H1 (cell line): ENCODE results near the gene LRRC61. TPM values are rescaled to one million over a fixed set of nuclear protein-coding genes. Genes with fewer than 3 reads are reported as not detected.
A peak's percentile ranks its signal among the peaks of the same experiment; 100 is the strongest.

Experiments used
- CTCF ChIA-PET: fragments of 300-600 bp; sonication (Branson Sonifier 250); formaldehyde crosslinking; loops from one replicate; lab custom pipeline; 2021; ENCODE audit not compliant: partially characterized antibody; lab: Charles Lee
- POLR2A ChIA-PET: fragments of 300-600 bp; sonication (Branson Sonifier 250); formaldehyde crosslinking; loops from one replicate; lab custom pipeline; 2021; ENCODE audit warnings: inconsistent platforms; ENCODE audit not compliant: partially characterized antibody; lab: Charles Lee
- DNase-seq, 2 experiments: peaks; one replicate each; pipeline versions ENCODE4 v3.0.0 to v3.0.0-alpha.2; 2010 to 2022; ENCODE audit warnings: low spot score in 2 of 2, low read depth in 1 of 2, mixed read lengths in 1 of 2
- FAIRE-seq: peaks from 2 replicates; lab custom pipeline; 2011; peaks lifted over from hg19 to GRCh38; lab: Jason Lieb, UNC
- H2AFZ ChIP-seq: 2 replicates; pipeline ENCODE4 v1.8.1; 2012; ENCODE audit warnings: low read length, inconsistent platforms
- H2AK5ac ChIP-seq: 2 replicates; pipeline ENCODE4 v1.6.1; 2013; ENCODE audit warnings: low read depth, low read length
- H2BK120ac ChIP-seq: replicated peaks from 2 replicates; pipeline ENCODE3; 2013; ENCODE audit warnings: low read depth, low read length, inconsistent platforms
- H2BK12ac ChIP-seq: 2 replicates; pipeline ENCODE4 v1.6.1; 2013; ENCODE audit warnings: low read depth, low read length
- H2BK15ac ChIP-seq: 2 replicates; pipeline ENCODE4 v1.6.1; 2013; ENCODE audit warnings: low read length
- H2BK20ac ChIP-seq: 2 replicates; pipeline ENCODE4 v1.6.1; 2013; ENCODE audit warnings: low read length
- H2BK5ac ChIP-seq: 2 replicates; pipeline ENCODE4 v1.6.1; 2013; ENCODE audit warnings: low read depth, low read length
- H3K14ac ChIP-seq: 2 replicates; pipeline ENCODE4 v1.6.1; 2013; ENCODE audit warnings: inconsistent platforms; ENCODE audit not compliant: insufficient read length
- H3K18ac ChIP-seq: 2 replicates; pipeline ENCODE4 v1.6.1; 2013; ENCODE audit warnings: low read length; ENCODE audit errors: extremely low read depth
- H3K23ac ChIP-seq: 2 replicates; pipeline ENCODE4 v1.6.1; 2013; ENCODE audit warnings: inconsistent platforms; ENCODE audit not compliant: insufficient read length
- H3K23me2 ChIP-seq: 2 replicates; pipeline ENCODE4 v1.6.1; 2013; ENCODE audit warnings: low read depth, low read length
- H3K27ac ChIP-seq: 2 replicates; pipeline ENCODE4 v1.6.1; 2011; ENCODE audit warnings: low read depth, low read length, inconsistent platforms
- H3K27me3 ChIP-seq, 4 experiments: replicated peaks in 1 of 4; 1 replicate in 1 of 4; 2 replicates in 3 of 4; pipeline versions ENCODE4 v1.6.1 to v1.8.1; 2011 to 2013; ENCODE audit warnings: low read length in 3 of 4, mild to moderate bottlenecking in 3 of 4, inconsistent platforms in 2 of 4, mixed read lengths in 2 of 4, moderate library complexity in 1 of 4; ENCODE audit not compliant: control insufficient read depth in 3 of 4, insufficient read depth in 3 of 4; ENCODE audit errors: extremely low read depth in 1 of 4
- H3K36me3 ChIP-seq, 4 experiments: 2 replicates each; pipeline versions ENCODE4 v1.6.1 to v1.8.1; 2011 to 2013; ENCODE audit warnings: mild to moderate bottlenecking in 4 of 4, low read length in 3 of 4, moderate library complexity in 2 of 4, control low read depth in 1 of 4, inconsistent platforms in 1 of 4; ENCODE audit not compliant: insufficient read depth in 4 of 4, control insufficient read depth in 2 of 4
- H3K4ac ChIP-seq: replicated peaks from 2 replicates; pipeline ENCODE3; 2013; ENCODE audit warnings: low read length, low read depth, mixed read lengths, inconsistent platforms; ENCODE audit not compliant: insufficient read length
- H3K4me1 ChIP-seq, 4 experiments: replicated peaks in 1 of 4; 1 replicate in 1 of 4; 2 replicates in 3 of 4; pipeline versions ENCODE4 v1.6.1 to v1.8.1; 2011 to 2013; ENCODE audit warnings: low read length in 3 of 4, inconsistent platforms in 2 of 4, mixed read lengths in 1 of 4; ENCODE audit not compliant: insufficient read depth in 4 of 4, control insufficient read depth in 3 of 4
- H3K4me2 ChIP-seq, 2 experiments: 2 replicates each; pipeline versions ENCODE4 v1.6.1 to v1.8.1; 2011 to 2013; ENCODE audit warnings: low read depth in 2 of 2, low read length in 2 of 2, control low read depth in 1 of 2, inconsistent platforms in 1 of 2, mild to moderate bottlenecking in 1 of 2; ENCODE audit not compliant: insufficient read depth in 1 of 2
- H3K4me3 ChIP-seq, 4 experiments: fragments of 200-600, 300-600 bp in 1 of 4; sonication (generic), shearing (Covaris generic), sonication (Bioruptor Twin) in 1 of 4; 2 replicates each; pipeline versions ENCODE4 v1.5.1 to v1.8.1; 2011 to 2016; ENCODE audit warnings: low read length in 4 of 4, low read depth in 3 of 4, control low read depth in 2 of 4, inconsistent platforms in 2 of 4, mild to moderate bottlenecking in 2 of 4, mixed read lengths in 1 of 4, moderate library complexity in 1 of 4; ENCODE audit not compliant: insufficient read depth in 2 of 4; ENCODE audit errors: extremely low read depth in 1 of 4
- H3K56ac ChIP-seq: replicated peaks from 2 replicates; pipeline ENCODE3; 2013; ENCODE audit warnings: low read depth, mild to moderate bottlenecking, mixed read lengths, low read length, inconsistent platforms; ENCODE audit not compliant: insufficient read length
- H3K79me1 ChIP-seq: 2 replicates; pipeline ENCODE4 v1.6.1; 2013; ENCODE audit warnings: low read depth, low read length, control low read depth
- H3K79me2 ChIP-seq, 2 experiments: 2 replicates each; pipeline versions ENCODE4 v1.6.1 to v1.8.1; 2012 to 2013; ENCODE audit warnings: low read length in 2 of 2, mild to moderate bottlenecking in 2 of 2, inconsistent platforms in 1 of 2; ENCODE audit not compliant: insufficient read depth in 2 of 2, control insufficient read depth in 1 of 2
- H3K9ac ChIP-seq, 4 experiments: replicated peaks in 1 of 4; 1 replicate in 1 of 4; 2 replicates in 3 of 4; pipeline versions ENCODE4 v1.6.1 to v1.8.1; 2011 to 2013; ENCODE audit warnings: low read depth in 3 of 4, low read length in 3 of 4, control low read depth in 2 of 4, mild to moderate bottlenecking in 2 of 4, moderate library complexity in 2 of 4, inconsistent platforms in 1 of 4; ENCODE audit errors: extremely low read depth in 1 of 4
- H3K9me3 ChIP-seq, 2 experiments: 2 replicates each; pipeline versions ENCODE4 v1.6.1 to v1.8.1; 2012 to 2013; ENCODE audit warnings: mild to moderate bottlenecking in 2 of 2, moderate library complexity in 2 of 2, control low read depth in 1 of 2, inconsistent platforms in 1 of 2, low read depth in 1 of 2, low read length in 1 of 2, mixed read lengths in 1 of 2; ENCODE audit not compliant: insufficient read depth in 2 of 2
- H4K20me1 ChIP-seq, 2 experiments: replicated peaks in 1 of 2; 2 replicates each; pipeline versions ENCODE3 to v1.8.1; 2011 to 2013; ENCODE audit warnings: inconsistent platforms in 2 of 2, low read length in 2 of 2, mild to moderate bottlenecking in 1 of 2; ENCODE audit not compliant: insufficient read depth in 2 of 2, control insufficient read depth in 1 of 2
- H4K5ac ChIP-seq: 2 replicates; pipeline ENCODE4 v1.6.1; 2013; ENCODE audit warnings: low read length, low read depth, mixed read lengths, inconsistent platforms; ENCODE audit not compliant: insufficient read length
- H4K8ac ChIP-seq: 2 replicates; pipeline ENCODE4 v1.8.0; 2013; ENCODE audit warnings: mild to moderate bottlenecking, moderate library complexity, low read length, inconsistent platforms; ENCODE audit not compliant: insufficient read depth; ENCODE audit errors: extremely low read depth
- H4K91ac ChIP-seq: replicated peaks from 2 replicates; pipeline ENCODE3; 2013; ENCODE audit warnings: low read length, mixed read lengths, inconsistent platforms; ENCODE audit not compliant: insufficient read length
- CTCF ChIP-seq, 3 experiments: IDR thresholded peaks; 1 replicate in 2 of 3; 2 replicates in 1 of 3; pipeline versions ENCODE4 v1.5.1 to v1.6.1; 2011; ENCODE audit warnings: low read length in 3 of 3, mild to moderate bottlenecking in 3 of 3, inconsistent platforms in 2 of 3, low read depth in 1 of 3, moderate library complexity in 1 of 3; ENCODE audit not compliant: insufficient read depth in 1 of 3; ENCODE audit errors: control extremely low read depth in 1 of 3
- MAFK ChIP-seq: IDR thresholded peaks from 2 replicates; pipeline ENCODE4 v1.6.1; 2012; ENCODE audit warnings: low read depth, mild to moderate bottlenecking, improper control_type of control experiment, low read length
- NANOG ChIP-seq: IDR thresholded peaks from 2 replicates; pipeline ENCODE4 v1.6.1; 2011; ENCODE audit warnings: low read length, low read depth, mild to moderate bottlenecking, inconsistent platforms; ENCODE audit not compliant: insufficient read depth, poor library complexity, severe bottlenecking
- RAD21 ChIP-seq, 2 experiments: IDR thresholded peaks in 1 of 2; conservative IDR thresholded peaks in 1 of 2; 2 replicates each; pipeline ENCODE4 v1.6.1; 2011; ENCODE audit warnings: low read depth in 2 of 2, low read length in 2 of 2, improper control_type of control experiment in 1 of 2, inconsistent platforms in 1 of 2, mild to moderate bottlenecking in 1 of 2, moderate library complexity in 1 of 2
- RBBP5 ChIP-seq: IDR thresholded peaks from 2 replicates; pipeline ENCODE4 v1.7.1; 2012; ENCODE audit warnings: low read depth, mild to moderate bottlenecking, inconsistent platforms, low read length, moderate library complexity, borderline replicate concordance
- RXRA ChIP-seq: IDR thresholded peaks from 2 replicates; pipeline ENCODE4 v1.6.1; 2011; ENCODE audit warnings: low read depth, mild to moderate bottlenecking, low read length, moderate library complexity; ENCODE audit not compliant: insufficient read depth
- WGBS, 2 experiments: shearing (Covaris generic) in 1 of 2; methylation state at CpG; one replicate each; pipeline versions ENCODE4 v1.1.6 to v1.1.7; 2013 to 2015; ENCODE audit warnings: low lambda C conversion rate in 2 of 2, mixed read lengths in 2 of 2, inconsistent platforms in 1 of 2, low coverage in 1 of 2, missing lambda C conversion rate in 1 of 2; ENCODE audit not compliant: insufficient replicate concordance in 2 of 2, insufficient coverage in 1 of 2, insufficient read length in 1 of 2; ENCODE audit errors: extremely low coverage in 1 of 2, missing lambda C conversion rate in 1 of 2; 5-methylcytosine and 5-hydroxymethylcytosine counted together
- polyA plus RNA-seq, 7 experiments: library from polyadenylated mRNA; depleted of rRNA in 3 of 7; stranded (reverse) in 5 of 7; unstranded in 2 of 7; fragments of >200 nt in 5 of 7; fragments of 200-250 nt in 2 of 7; gene quantifications; 1 replicate in 5 of 7; 2 replicates in 1 of 7; 4 replicates in 1 of 7; pipeline versions ENCODE4 v1.2.1 to v1.2.3, GENCODE V29; 2011 to 2013; ENCODE audit warnings: missing spikeins in 2 of 7, mixed read lengths in 2 of 7
- total RNA-seq: library from RNA; stranded (reverse); fragmentation: NEBNext Ultra II Directional; extraction: Animal tissue kit (Norgen Biotek cat#: 25700); gene quantifications from 2 replicates; pipeline ENCODE4 v1.2.1, GENCODE V29; 2021

The LRRC61 gene
- total and polyA plus RNA-seq, 2 of the 8 experiments (the other 6 are each of a cell fraction or from before 2014, with no cell fraction given) = 0.73 to 44.8 TPM

DNA sequence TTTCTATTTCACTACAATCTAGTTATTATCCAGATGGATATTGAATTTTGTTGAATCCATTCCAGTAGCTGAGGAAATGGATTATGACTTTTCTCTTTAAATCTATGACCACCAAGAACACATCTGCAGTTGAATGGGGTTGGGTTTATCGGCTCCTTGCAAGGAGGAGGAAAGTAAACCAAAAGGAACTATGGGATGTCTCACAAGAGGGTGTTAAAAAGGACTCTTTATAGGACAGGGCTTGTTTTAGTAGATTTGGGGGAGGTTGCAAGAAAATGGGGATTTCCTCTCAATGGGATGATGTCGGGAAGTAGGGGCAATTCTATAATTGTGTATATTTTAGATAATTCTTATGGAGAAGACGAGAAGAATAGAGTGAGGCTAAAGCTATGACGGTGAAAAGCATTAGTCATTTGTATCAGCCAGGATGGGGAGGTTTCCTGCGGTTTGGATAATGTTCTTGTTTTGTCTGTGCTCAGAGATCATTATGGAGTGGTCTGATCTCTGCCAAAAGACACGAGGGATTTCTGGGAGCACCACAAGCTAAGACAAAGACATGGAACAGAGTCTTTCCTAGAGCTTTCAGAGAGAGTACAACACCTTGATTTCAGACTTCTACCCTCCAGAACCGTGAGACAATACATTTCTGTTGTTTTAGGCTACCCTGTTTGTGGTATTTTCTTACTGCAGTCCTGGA is 5.3 kb upstream of the LRRC61 start:
- H3K18ac ChIP-seq = no peak overlapping the region
- FAIRE-seq (no peak), DNase-seq (no peak)
- H4K91ac ChIP-seq = no peak overlapping the region
- H3K23ac ChIP-seq = no peak overlapping the region
- H3K9ac ChIP-seq = no peak overlapping the region
- no peak overlapping the region for H2BK5ac ChIP-seq
- H2AK5ac ChIP-seq = no peak overlapping the region
- H3K23me2 ChIP-seq = no peaks in the 10 kb centered on the region
- no peak overlapping the region for H2BK15ac ChIP-seq
- H4K5ac ChIP-seq = no peak overlapping the region
- peak overlapping the region in 1 of 2 experiments; percentile 22; a peak in 1 of 4 replicates for H3K4me2 ChIP-seq
- no peak overlapping the region for H2BK20ac ChIP-seq
- no peaks in the 10 kb centered on the region for H4K20me1 ChIP-seq
- H3K14ac ChIP-seq = no peak overlapping the region
- CTCF ChIA-PET = interaction anchor here (1.2 to 1.5 kb wide), 2 partner anchors 9 to 38 kb away, joined by 3 to 4 read pairs; no protein-coding TSS in a partner anchor
- H3K4me3 ChIP-seq = no peak overlapping the region
- no peaks in the 10 kb centered on the region for H3K9me3 ChIP-seq
- peak overlapping the region; percentile 56; the same call in 1 of the 2 replicates for H2AFZ ChIP-seq
- H2BK120ac ChIP-seq = no peak overlapping the region
- H3K4me1 ChIP-seq = peaks cover 2 to 18% (median 8%) of the 10 kb centered on the region in 4 experiments; a peak in 6 of 7 replicates
- POLR2A ChIA-PET = interaction anchor here (0.8 to 1.2 kb wide), 2 partner anchors 21 to 50 kb away, joined by 3 to 6 read pairs; partner anchors contain the start of gene REPIN1
- H3K56ac ChIP-seq = no peak overlapping the region
- 48% methylated on average over 7 of the region's 7 CpGs; no CpG with 5 or more reads in 1 of the 2 experiments for WGBS, 2 experiments
- H3K27me3 ChIP-seq = peaks cover 0 to 2% (median 0%) of the 10 kb centered on the region in 4 experiments; a peak in 2 of 7 replicates
- H3K79me2 ChIP-seq = no peaks in the 10 kb centered on the region
- TF ChIP-seq MAFK (no peak), CTCF (IDR thresholded peaks at IDR 0.05; ENCODE audit: control extremely low read depth in 1 of 3, insufficient read depth in 1 of 3, low read depth in 1 of 3, low read length in 3 of 3) (no peak), RBBP5 (no peak), RXRA (no peak), RAD21 (IDR thresholded peaks at IDR 0.05 in 1 of 2, conservative IDR thresholded peaks at IDR 0.05 in 1 of 2; ENCODE audit: low read depth in 2 of 2, low read length in 2 of 2) (no peak), NANOG (peak; percentile 21)
- TF ChIP-seq, all 59 proteins: peak for 1
- Histone ChIP-seq H4K8ac (no peak overlapping the region), H3K36me3 (no peaks in the 10 kb centered on the region), H3K79me1 (no peaks in the 10 kb centered on the region), H2BK12ac (no peak overlapping the region), H3K4ac (no peak overlapping the region), H3K27ac (peak overlapping the region; percentile 38; the same call in 1 of the 2 replicates)
